Omental fat pad (tissue), 4 donors: ENCODE measurements around the gene RCOR2. TPM values are rescaled to one million over a fixed set of nuclear protein-coding genes. Genes with fewer than 3 reads are reported as not detected.

Experiments used
- ATAC-seq: fragments of 150-250 bp; one replicate; pipeline ENCODE4 v1.9.1; 2016; ENCODE audit warnings: mild to moderate bottlenecking, moderate library complexity; ENCODE audit not compliant: low FRiP score
- DNase-seq: peaks from one replicate; pipeline ENCODE4 v3.0.0-alpha.2; 2019; ENCODE audit warnings: low spot score
- CTCF ChIP-seq, 3 donors: fragments of 450-650 bp; IDR thresholded peaks; one replicate each; pipeline ENCODE4 v1.5.1; 2016 to 2017; ENCODE audit warnings: antibody characterized with exemption in 3 of 3, mild to moderate bottlenecking in 3 of 3, moderate library complexity in 2 of 3
- total RNA-seq, 4 donors: library from RNA; depleted of rRNA; stranded (reverse); fragments of >200 nt; gene quantifications; one replicate each; pipeline ENCODE4 v1.1.0, GENCODE V29; 2016

The RCOR2 gene
- total RNA-seq, 4 donors from 2014 or later, result 0.32 TPM; not detected in 3

GRCh38 chr11:63923319-63923718 is 6.4 kb upstream of the RCOR2 start:
- no peak for TF ChIP-seq CTCF (IDR thresholded peaks at IDR 0.05)
- no peak for DNase-seq
- no peak for ATAC-seq

GRCh38 chr11:63922673-63923192 is 5.8 kb upstream of the RCOR2 start:
- TF ChIP-seq CTCF (IDR thresholded peaks at IDR 0.05), result no peak
- ATAC-seq (no peak), DNase-seq (no peak)

- DNase-seq (no peak), ATAC-seq (no peak)
- no peak for TF ChIP-seq CTCF (IDR thresholded peaks at IDR 0.05)
Measured at GRCh38 chr11:63920939-63921417, 4.0 kb upstream of the RCOR2 start.

- DNase-seq (no peak), ATAC-seq (no peak)
- TF ChIP-seq CTCF (IDR thresholded peaks at IDR 0.05), result no peak
Measured at GRCh38 chr11:63920126-63920938, 3.4 kb upstream of the RCOR2 start.

GRCh38 chr11:63919267-63920125 is 2.5 kb upstream of the RCOR2 start:
- no peak for TF ChIP-seq CTCF (IDR thresholded peaks at IDR 0.05)
- no peak for ATAC-seq
- no peak for DNase-seq

GRCh38 chr11:63918507-63919191 is 1.7 kb upstream of the RCOR2 start:
- TF ChIP-seq CTCF (IDR thresholded peaks at IDR 0.05), result no peak
- DNase-seq (no peak), ATAC-seq (no peak)
